ENCODE results near the gene ARRDC4. TPM values are rescaled to one million over a fixed set of nuclear protein-coding genes. Genes with fewer than 3 reads are reported as not detected.

Gene ARRDC4
- total RNA-seq, 1 donor from 2014 or later, result 11.8 TPM

DNA sequence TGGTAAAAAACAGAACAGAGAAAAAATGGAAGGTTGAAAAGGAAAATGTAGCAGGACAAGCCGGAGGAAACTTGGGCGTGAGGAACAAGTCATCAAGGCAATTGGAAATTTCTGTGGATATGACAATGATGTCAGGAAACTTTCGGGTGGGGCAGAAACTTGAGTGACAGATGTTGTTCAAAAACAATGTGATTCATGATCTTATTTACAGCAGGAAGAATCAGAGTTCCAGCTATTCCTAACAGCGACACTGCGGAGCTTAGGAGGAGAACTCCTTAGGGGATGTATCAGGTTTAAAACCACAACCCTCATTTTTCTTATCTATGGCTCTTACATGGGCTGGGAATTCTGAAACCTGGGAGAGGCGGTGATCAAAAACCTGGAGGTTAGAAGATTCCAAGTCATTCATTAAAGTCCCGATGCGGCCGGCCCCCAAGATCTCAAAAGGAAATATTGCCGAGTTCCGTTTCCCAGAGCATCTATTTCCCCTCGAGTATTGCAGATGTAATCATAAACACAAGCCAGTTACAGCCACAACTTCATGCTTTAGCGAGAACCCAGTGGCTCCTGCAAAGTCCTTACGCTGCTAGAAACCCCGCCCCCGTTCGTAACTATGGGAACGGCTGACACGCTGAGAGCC, 659 bp upstream of the ARRDC4 start:
- intact Hi-C loops (cut with micrococcal nuclease), result no loop called here
- no peak for DNase-seq
- peak overlapping the region; percentile 66 for H3K27ac ChIP-seq (replicated peaks)
- H3K36me3 ChIP-seq, result no peaks in the 10 kb centered on the region
- TF ChIP-seq, protein P1, sequence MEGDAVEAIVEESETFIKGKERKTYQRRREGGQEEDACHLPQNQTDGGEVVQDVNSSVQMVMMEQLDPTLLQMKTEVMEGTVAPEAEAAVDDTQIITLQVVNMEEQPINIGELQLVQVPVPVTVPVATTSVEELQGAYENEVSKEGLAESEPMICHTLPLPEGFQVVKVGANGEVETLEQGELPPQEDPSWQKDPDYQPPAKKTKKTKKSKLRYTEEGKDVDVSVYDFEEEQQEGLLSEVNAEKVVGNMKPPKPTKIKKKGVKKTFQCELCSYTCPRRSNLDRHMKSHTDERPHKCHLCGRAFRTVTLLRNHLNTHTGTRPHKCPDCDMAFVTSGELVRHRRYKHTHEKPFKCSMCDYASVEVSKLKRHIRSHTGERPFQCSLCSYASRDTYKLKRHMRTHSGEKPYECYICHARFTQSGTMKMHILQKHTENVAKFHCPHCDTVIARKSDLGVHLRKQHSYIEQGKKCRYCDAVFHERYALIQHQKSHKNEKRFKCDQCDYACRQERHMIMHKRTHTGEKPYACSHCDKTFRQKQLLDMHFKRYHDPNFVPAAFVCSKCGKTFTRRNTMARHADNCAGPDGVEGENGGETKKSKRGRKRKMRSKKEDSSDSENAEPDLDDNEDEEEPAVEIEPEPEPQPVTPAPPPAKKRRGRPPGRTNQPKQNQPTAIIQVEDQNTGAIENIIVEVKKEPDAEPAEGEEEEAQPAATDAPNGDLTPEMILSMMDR (IDR thresholded peaks at IDR 0.05; ENCODE audit: borderline replicate concordance), result no peak
- H3K4me3 ChIP-seq, result peak overlapping the region; percentile 87
- H3K27me3 ChIP-seq (ENCODE audit: low read depth), result no peaks in the 10 kb centered on the region
- peaks cover 42% of the 10 kb centered on the region for H3K4me1 ChIP-seq
- H3K9me3 ChIP-seq (replicated peaks), result no peaks in the 10 kb centered on the region

DNA sequence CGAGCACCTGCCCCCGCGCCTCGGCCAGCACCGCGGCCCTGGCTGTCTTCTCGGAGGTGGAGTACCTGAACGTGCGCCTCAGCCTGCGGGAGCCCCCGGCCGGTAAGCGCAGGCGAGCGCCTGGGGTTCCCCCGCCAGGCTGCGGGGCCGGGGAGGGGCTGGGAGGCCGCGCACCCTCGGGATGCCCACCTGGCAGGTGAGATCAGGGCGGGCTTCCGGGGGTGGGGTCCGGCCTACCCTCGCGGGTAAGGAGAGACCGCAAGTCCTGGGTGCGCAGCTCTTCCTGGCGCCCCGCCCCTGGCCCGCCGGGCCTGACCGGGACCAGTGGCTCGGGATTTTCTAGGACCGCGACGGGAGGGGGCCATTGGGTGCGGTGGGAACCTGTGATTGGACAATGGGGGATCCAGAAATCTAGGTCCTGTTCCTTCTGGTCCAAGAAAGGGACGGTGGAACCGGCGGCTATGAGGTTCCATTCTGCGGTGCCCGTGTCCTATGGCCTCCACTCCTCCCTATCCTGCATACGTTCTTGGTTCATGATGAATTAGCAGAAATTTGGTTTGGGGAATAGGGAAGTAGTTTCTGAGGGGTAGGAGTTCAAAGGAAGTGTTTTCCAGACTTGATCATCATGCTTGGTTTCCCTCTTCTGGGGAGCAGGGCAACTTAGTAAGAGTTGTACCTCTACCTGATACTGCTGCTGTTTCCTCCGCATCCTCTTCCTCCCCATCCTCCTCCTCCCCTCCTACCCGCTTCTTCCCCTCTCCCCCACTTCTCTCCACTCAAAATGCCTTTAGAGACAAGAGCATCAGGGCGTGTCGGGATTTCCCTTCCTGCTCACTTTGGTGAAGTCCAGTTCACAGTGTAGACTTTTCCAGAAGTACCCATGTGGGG, 808 bp downstream of the ARRDC4 start:
- Histone ChIP-seq H3K36me3 (peaks cover 7% of the 10 kb centered on the region), H3K4me1 (peaks cover 50% of the 10 kb centered on the region), H3K4me3 (peak overlapping the region; percentile 87), H3K9me3 (replicated peaks) (no peaks in the 10 kb centered on the region), H3K27me3 (ENCODE audit: low read depth) (no peaks in the 10 kb centered on the region), H3K27ac (replicated peaks) (peak overlapping the region; percentile 92)
- intact Hi-C loops (cut with micrococcal nuclease), result no loop called here
- DNase-seq, result peak; percentile 56
- TF ChIP-seq, protein P1 (IDR thresholded peaks at IDR 0.05; ENCODE audit: borderline replicate concordance), result no peak

DNA sequence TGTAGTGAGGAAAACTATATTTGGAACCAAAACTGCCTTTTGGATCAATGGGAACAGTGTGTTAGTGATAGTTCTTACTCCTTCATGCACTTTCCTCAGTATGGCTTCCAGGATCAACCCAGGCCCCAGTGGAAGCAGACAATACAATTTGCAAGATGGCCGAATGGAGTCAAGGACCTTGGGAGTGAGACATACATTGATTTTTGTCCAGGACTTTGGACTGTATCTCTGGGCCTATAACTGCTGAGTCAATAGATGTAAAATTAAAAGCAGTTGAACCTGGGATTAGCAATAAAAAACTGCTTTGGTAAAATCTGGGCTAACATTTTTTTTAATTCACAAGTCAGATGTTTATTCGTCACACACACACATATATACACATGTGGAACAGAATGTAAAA, 1.8 kb downstream of the ARRDC4 start:
- Histone ChIP-seq H3K36me3 (peaks cover 16% of the 10 kb centered on the region), H3K27me3 (ENCODE audit: low read depth) (no peaks in the 10 kb centered on the region), H3K27ac (replicated peaks) (no peak overlapping the region), H3K9me3 (replicated peaks) (no peaks in the 10 kb centered on the region), H3K4me3 (peak overlapping the region; percentile 87), H3K4me1 (peaks cover 57% of the 10 kb centered on the region)
- TF ChIP-seq, protein P1 (IDR thresholded peaks at IDR 0.05; ENCODE audit: borderline replicate concordance), result no peak
- no peak for DNase-seq
- intact Hi-C loops (cut with micrococcal nuclease), result no loop called here

DNA sequence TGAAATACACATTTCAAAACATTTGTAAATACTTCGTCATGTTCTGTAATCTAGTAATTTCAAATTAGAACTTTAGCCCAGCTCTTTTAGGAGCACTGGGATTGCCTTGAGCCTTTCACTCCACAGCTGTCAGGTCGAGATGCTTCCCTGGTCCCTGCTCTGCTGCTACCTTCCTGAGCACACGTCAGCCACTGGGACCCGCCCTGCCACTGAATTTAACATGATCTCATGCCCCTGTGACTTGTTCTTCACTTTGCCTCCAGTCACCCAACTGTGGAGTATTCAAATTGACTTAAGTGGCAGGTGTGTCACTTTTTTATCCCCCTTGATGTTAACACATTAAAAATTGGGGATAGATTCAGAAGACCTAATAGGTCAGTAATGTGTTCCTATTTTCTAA, 3.3 kb downstream of the ARRDC4 start:
- H3K27ac ChIP-seq (replicated peaks), result no peak overlapping the region

DNA sequence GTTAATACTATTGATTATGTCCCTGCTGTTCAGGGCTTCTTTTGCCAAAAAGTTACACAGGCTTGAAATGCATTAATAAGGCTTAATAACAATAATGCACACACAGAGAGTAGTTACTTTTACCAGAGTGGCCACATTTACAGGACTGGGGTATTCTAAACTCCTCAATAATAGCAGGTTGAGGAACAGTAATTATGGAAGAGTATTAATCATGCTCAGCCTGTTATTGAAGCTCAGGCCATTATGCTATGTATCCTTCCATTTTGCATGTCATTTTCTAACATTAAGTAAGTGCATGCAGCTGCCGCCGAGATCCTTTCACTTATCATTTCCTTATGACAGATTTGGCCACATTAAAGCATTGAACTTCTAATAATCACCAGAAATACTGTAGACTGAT, 5.7 kb downstream of the ARRDC4 start:
- H3K4me1 ChIP-seq, result peaks cover 56% of the 10 kb centered on the region
- H3K27me3 ChIP-seq (ENCODE audit: low read depth), result no peaks in the 10 kb centered on the region
- peaks cover 56% of the 10 kb centered on the region for H3K36me3 ChIP-seq
- H3K9me3 ChIP-seq (replicated peaks), result no peaks in the 10 kb centered on the region
- H3K27ac ChIP-seq (replicated peaks), result peak overlapping the region; percentile 4
- no peak overlapping the region for H3K4me3 ChIP-seq
- no peak for DNase-seq
- intact Hi-C loops (cut with micrococcal nuclease), result no loop called here
- TF ChIP-seq, protein P1 (IDR thresholded peaks at IDR 0.05; ENCODE audit: borderline replicate concordance), result no peak

More for the DNA sequence above, 3.3 kb downstream of the ARRDC4 start:
- Histone ChIP-seq H3K4me1 (peaks cover 63% of the 10 kb centered on the region), H3K4me3 (no peak overlapping the region), H3K27me3 (ENCODE audit: low read depth) (no peaks in the 10 kb centered on the region), H3K9me3 (replicated peaks) (no peaks in the 10 kb centered on the region), H3K36me3 (peaks cover 32% of the 10 kb centered on the region)
- intact Hi-C loops (cut with micrococcal nuclease), result no loop called here
- DNase-seq, result no peak
- TF ChIP-seq, protein P1 (IDR thresholded peaks at IDR 0.05; ENCODE audit: borderline replicate concordance), result no peak

Measured in left ventricle myocardium inferior (tissue), 1 donor.